GDM1 (cell line): ENCODE data around the gene MUC12.
"Not testable (repeated sequence)": the region's sequence is repeated elsewhere in the genome, so short reads cannot be mapped to it uniquely, and the experiment has no call there.

Experiments
- DNase-seq: peaks from one replicate; lab custom pipeline; 2025; lab: John Stamatoyannopoulos, UW

The MUC12 gene

GRCh38 chr7:100969066-100969615, at the start of gene MUC12:
Gene MUC12 (plus strand): TSS chr7:100969565. CDS start chr7:100969623, 58 bp downstream.
- DNase-seq: no peak

GRCh38 chr7:100919779-100920437, 49.5 kb upstream of the MUC12 start:
- not testable (repeated sequence) for DNase-seq

- DNase-seq: no peak
These were observed 48.3 kb upstream of the MUC12 start for GRCh38 chr7:100921039-100921438.

GRCh38 chr7:100923616-100924015, 45.7 kb upstream of the MUC12 start:
- not testable (repeated sequence) for DNase-seq

GRCh38 chr7:100929808-100930174, 39.6 kb upstream of the MUC12 start:
- no peak for DNase-seq

- no peak for DNase-seq
These were observed 35.6 kb upstream of the MUC12 start for GRCh38 chr7:100933734-100934133.

- not testable (repeated sequence) for DNase-seq
These were observed 34.0 kb upstream of the MUC12 start for GRCh38 chr7:100935381-100935780.

GRCh38 chr7:100936167-100936566, 33.2 kb upstream of the MUC12 start:
- DNase-seq: not testable (repeated sequence)

- no peak for DNase-seq
These were observed 27.2 kb upstream of the MUC12 start for GRCh38 chr7:100942045-100942774.

GRCh38 chr7:100943693-100944092, 25.7 kb upstream of the MUC12 start:
- no peak for DNase-seq

- no peak for DNase-seq
These were observed 25.2 kb upstream of the MUC12 start for GRCh38 chr7:100944138-100944537.

- DNase-seq: no peak
These were observed 23.3 kb upstream of the MUC12 start for GRCh38 chr7:100946111-100946510.

- no peak for DNase-seq
These were observed 22.5 kb upstream of the MUC12 start for GRCh38 chr7:100946766-100947365.

GRCh38 chr7:100947792-100948191, 21.6 kb upstream of the MUC12 start:
- no peak for DNase-seq

GRCh38 chr7:100949227-100949932, 20.0 kb upstream of the MUC12 start, which contains the start of gene MUC3A:
Gene MUC3A (plus strand): TSS chr7:100949534. CDS start chr7:100949625, 91 bp downstream.
- DNase-seq: no peak

- no peak for DNase-seq
These were observed 19.4 kb upstream of the MUC12 start for GRCh38 chr7:100949933-100950443.

GRCh38 chr7:100951172-100951571, 18.2 kb upstream of the MUC12 start:
- no peak for DNase-seq

GRCh38 chr7:100951888-100952560, 17.3 kb upstream of the MUC12 start:
- DNase-seq: no peak

- DNase-seq: no peak
These were observed 16.7 kb upstream of the MUC12 start for GRCh38 chr7:100952641-100953040.

GRCh38 chr7:100957832-100958421, 11.4 kb upstream of the MUC12 start:
- no peak for DNase-seq

GRCh38 chr7:100959894-100960293, 9.5 kb upstream of the MUC12 start:
- DNase-seq: no peak
